HepG2 (cell line): ENCODE data around the gene FABP1. TPM values are rescaled to one million over a fixed set of nuclear protein-coding genes. Genes with fewer than 3 reads are reported as not detected.
A peak's percentile ranks its signal among the peaks of the same experiment; 100 is the strongest.

Source experiments
- E2F1 ChIP-seq: sonication (generic); formaldehyde crosslinking; IDR thresholded peaks from 2 replicates; pipeline ENCODE4 v1.5.0; 2020; ENCODE audit warnings: missing genetic modification reagents
- ESRRA ChIP-seq: sonication (generic); formaldehyde crosslinking; IDR thresholded peaks from 2 replicates; pipeline ENCODE4 v1.5.1; 2020; ENCODE audit warnings: mild to moderate bottlenecking, low read depth, missing genetic modification reagents
- FIP1L1 ChIP-seq: fragments of 200-400 bp; formaldehyde crosslinking; IDR thresholded peaks from 2 replicates; pipeline ENCODE4 v1.6.1; 2018; ENCODE audit warnings: low read depth, mild to moderate bottlenecking, low read length, moderate library complexity, borderline replicate concordance; ENCODE audit not compliant: insufficient read depth
- IKZF4 ChIP-seq: sonication (generic); formaldehyde crosslinking; IDR thresholded peaks from 2 replicates; pipeline ENCODE4 v1.5.1; 2020; ENCODE audit warnings: borderline replicate concordance, mild to moderate bottlenecking, low read depth, missing genetic modification reagents; ENCODE audit errors: not compliant biosample characterization
- MEIS1 ChIP-seq: sonication (generic); formaldehyde crosslinking; IDR thresholded peaks from 2 replicates; pipeline ENCODE4 v1.9.0; 2021; ENCODE audit warnings: mild to moderate bottlenecking, missing genetic modification reagents, moderate library complexity, borderline replicate concordance
- PHF5A ChIP-seq: IDR thresholded peaks from one replicate; pipeline ENCODE4 v1.6.1; 2018; ENCODE audit warnings: low read depth, missing genetic modification reagents; ENCODE audit not compliant: unreplicated experiment
- POLR2G ChIP-seq: fragments of 200-400 bp; formaldehyde crosslinking; IDR thresholded peaks from 2 replicates; pipeline ENCODE4 v1.6.1; 2018; ENCODE audit warnings: mild to moderate bottlenecking, low read depth, low read length, moderate library complexity
- ZFP36L1 ChIP-seq: sonication (generic); formaldehyde crosslinking; IDR thresholded peaks from 2 replicates; pipeline ENCODE4 v1.8.0; 2022; ENCODE audit warnings: mild to moderate bottlenecking, missing genetic modification reagents, moderate library complexity
- ZHX1 ChIP-seq: sonication (generic); formaldehyde crosslinking; IDR thresholded peaks from 2 replicates; pipeline ENCODE4 v1.8.1; 2022; ENCODE audit warnings: low read depth, mild to moderate bottlenecking, missing genetic modification reagents
- ZNF10 ChIP-seq: sonication (generic); formaldehyde crosslinking; IDR thresholded peaks from 2 replicates; pipeline ENCODE4 v1.4.0; 2020; ENCODE audit warnings: mild to moderate bottlenecking, low read depth, missing genetic modification reagents, borderline replicate concordance
- ZNF3 ChIP-seq: IDR thresholded peaks from 2 replicates; pipeline ENCODE4 v1.7.0; 2017; ENCODE audit warnings: inconsistent platforms
- ZNF343 ChIP-seq: sonication (generic); formaldehyde crosslinking; IDR thresholded peaks from 2 replicates; pipeline ENCODE4 v1.4.0; 2020; ENCODE audit warnings: mild to moderate bottlenecking, missing genetic modification reagents
- ZNF367 ChIP-seq: sonication (generic); formaldehyde crosslinking; IDR thresholded peaks from 2 replicates; pipeline ENCODE4 v1.4.0; 2020; ENCODE audit warnings: missing genetic modification reagents, borderline replicate concordance
- ZNF549 ChIP-seq: sonication (generic); formaldehyde crosslinking; IDR thresholded peaks from 2 replicates; pipeline ENCODE4 v1.5.0; 2020; ENCODE audit warnings: missing genetic modification reagents
- polyA plus RNA-seq, 8 experiments: library from polyadenylated mRNA; depleted of rRNA in 3 of 8; stranded (reverse) in 7 of 8; unstranded in 1 of 8; fragments of >200 nt; fragmentation: Illumina TruSeq in 4 of 8; extraction: Trizol in 4 of 8; gene quantifications; 2 replicates each; pipeline versions ENCODE4 v1.2.1 to v1.2.3, GENCODE V29; 2011 to 2016; ENCODE audit warnings: low read depth in 4 of 8, missing spikeins in 1 of 8, mixed read lengths in 1 of 8; ENCODE audit not compliant: insufficient read depth in 1 of 8
- total RNA-seq, 5 experiments: library from RNA; depleted of rRNA; stranded (reverse); fragments of >200 nt; fragmentation: Illumina TruSeq; extraction: Trizol; gene quantifications; 2 replicates each; pipeline ENCODE4 v1.2.3, GENCODE V29; 2016; ENCODE audit warnings: low read depth in 1 of 5
- TF ChIP-seq, protein P1 (sequence below): IDR thresholded peaks from 2 replicates; pipeline ENCODE4 v1.6.1; 2016; ENCODE audit warnings: mild to moderate bottlenecking, missing biosample characterization, missing genetic modification reagents
- TF ChIP-seq, protein P2 (sequence below): sonication (generic); formaldehyde crosslinking; IDR thresholded peaks from 2 replicates; pipeline ENCODE4 v1.4.0; 2020; ENCODE audit warnings: missing genetic modification reagents
- TF ChIP-seq, protein P3 (sequence below): sonication (generic); formaldehyde crosslinking; IDR thresholded peaks from 2 replicates; pipeline ENCODE4 v1.9.0; 2021; ENCODE audit warnings: missing genetic modification reagents, borderline replicate concordance

The FABP1 gene
- total and polyA plus RNA-seq, 2 of the 13 experiments (the other 11 are each of a cell fraction or from before 2014, with no cell fraction given) = 644 to 1,608 TPM

- TF ChIP-seq, protein P1, sequence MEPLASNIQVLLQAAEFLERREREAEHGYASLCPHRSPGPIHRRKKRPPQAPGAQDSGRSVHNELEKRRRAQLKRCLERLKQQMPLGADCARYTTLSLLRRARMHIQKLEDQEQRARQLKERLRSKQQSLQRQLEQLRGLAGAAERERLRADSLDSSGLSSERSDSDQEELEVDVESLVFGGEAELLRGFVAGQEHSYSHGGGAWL = no peak
- TF ChIP-seq, protein P2, sequence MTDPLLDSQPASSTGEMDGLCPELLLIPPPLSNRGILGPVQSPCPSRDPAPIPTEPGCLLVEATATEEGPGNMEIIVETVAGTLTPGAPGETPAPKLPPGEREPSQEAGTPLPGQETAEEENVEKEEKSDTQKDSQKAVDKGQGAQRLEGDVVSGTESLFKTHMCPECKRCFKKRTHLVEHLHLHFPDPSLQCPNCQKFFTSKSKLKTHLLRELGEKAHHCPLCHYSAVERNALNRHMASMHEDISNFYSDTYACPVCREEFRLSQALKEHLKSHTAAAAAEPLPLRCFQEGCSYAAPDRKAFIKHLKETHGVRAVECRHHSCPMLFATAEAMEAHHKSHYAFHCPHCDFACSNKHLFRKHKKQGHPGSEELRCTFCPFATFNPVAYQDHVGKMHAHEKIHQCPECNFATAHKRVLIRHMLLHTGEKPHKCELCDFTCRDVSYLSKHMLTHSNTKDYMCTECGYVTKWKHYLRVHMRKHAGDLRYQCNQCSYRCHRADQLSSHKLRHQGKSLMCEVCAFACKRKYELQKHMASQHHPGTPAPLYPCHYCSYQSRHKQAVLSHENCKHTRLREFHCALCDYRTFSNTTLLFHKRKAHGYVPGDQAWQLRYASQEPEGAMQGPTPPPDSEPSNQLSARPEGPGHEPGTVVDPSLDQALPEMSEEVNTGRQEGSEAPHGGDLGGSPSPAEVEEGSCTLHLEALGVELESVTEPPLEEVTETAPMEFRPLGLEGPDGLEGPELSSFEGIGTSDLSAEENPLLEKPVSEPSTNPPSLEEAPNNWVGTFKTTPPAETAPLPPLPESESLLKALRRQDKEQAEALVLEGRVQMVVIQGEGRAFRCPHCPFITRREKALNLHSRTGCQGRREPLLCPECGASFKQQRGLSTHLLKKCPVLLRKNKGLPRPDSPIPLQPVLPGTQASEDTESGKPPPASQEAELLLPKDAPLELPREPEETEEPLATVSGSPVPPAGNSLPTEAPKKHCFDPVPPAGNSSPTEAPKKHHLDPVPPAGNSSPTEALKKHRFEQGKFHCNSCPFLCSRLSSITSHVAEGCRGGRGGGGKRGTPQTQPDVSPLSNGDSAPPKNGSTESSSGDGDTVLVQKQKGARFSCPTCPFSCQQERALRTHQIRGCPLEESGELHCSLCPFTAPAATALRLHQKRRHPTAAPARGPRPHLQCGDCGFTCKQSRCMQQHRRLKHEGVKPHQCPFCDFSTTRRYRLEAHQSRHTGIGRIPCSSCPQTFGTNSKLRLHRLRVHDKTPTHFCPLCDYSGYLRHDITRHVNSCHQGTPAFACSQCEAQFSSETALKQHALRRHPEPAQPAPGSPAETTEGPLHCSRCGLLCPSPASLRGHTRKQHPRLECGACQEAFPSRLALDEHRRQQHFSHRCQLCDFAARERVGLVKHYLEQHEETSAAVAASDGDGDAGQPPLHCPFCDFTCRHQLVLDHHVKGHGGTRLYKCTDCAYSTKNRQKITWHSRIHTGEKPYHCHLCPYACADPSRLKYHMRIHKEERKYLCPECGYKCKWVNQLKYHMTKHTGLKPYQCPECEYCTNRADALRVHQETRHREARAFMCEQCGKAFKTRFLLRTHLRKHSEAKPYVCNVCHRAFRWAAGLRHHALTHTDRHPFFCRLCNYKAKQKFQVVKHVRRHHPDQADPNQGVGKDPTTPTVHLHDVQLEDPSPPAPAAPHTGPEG (CRISPR knock-in tag) = peak; percentile 21; the same call in 1 of the 2 replicates
- no peak for TF ChIP-seq ZFP36L1 (CRISPR knock-in tag)
- no peak for TF ChIP-seq ESRRA (CRISPR knock-in tag)
- no peak for TF ChIP-seq ZHX1 (CRISPR knock-in tag)
- 0 out of 2 replicates have a peak, but pooled peaks have one; percentile 10 for TF ChIP-seq FIP1L1
- TF ChIP-seq, protein P3, sequence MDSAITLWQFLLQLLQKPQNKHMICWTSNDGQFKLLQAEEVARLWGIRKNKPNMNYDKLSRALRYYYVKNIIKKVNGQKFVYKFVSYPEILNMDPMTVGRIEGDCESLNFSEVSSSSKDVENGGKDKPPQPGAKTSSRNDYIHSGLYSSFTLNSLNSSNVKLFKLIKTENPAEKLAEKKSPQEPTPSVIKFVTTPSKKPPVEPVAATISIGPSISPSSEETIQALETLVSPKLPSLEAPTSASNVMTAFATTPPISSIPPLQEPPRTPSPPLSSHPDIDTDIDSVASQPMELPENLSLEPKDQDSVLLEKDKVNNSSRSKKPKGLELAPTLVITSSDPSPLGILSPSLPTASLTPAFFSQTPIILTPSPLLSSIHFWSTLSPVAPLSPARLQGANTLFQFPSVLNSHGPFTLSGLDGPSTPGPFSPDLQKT = no peak
- TF ChIP-seq ZNF3 (CRISPR knock-in tag) = no peak
- no peak for TF ChIP-seq PHF5A (CRISPR knock-in tag)
- TF ChIP-seq IKZF4 = no peak
- no peak for TF ChIP-seq ZNF10 (CRISPR knock-in tag)
- TF ChIP-seq MEIS1 (CRISPR knock-in tag) = peak; percentile 84; the same call in 1 of the 2 replicates
- no peak for TF ChIP-seq POLR2G
- 0 out of 2 replicates have a peak, but pooled peaks have one; percentile 36 for TF ChIP-seq ZNF549 (CRISPR knock-in tag)
- TF ChIP-seq ZNF367 (CRISPR knock-in tag) = 0 out of 2 replicates have a peak, but pooled peaks have one; percentile 62
- 0 out of 2 replicates have a peak, but pooled peaks have one; percentile 70 for TF ChIP-seq ZNF343 (CRISPR knock-in tag)
- peak; percentile 76; the same call in 1 of the 2 replicates for TF ChIP-seq E2F1
Observed at GRCh38 chr2:88127638-88127887, 299 bp downstream of the FABP1 start (continued).
